PFSK-1 (cell line): Measurements from ENCODE around the gene ALS2CL.

Experiments used
- FOXP2 ChIP-seq: optimal IDR thresholded peaks from 2 replicates; pipeline ENCODE3; 2011; ENCODE audit warnings: borderline replicate concordance, control low read depth, inconsistent platforms; ENCODE audit not compliant: insufficient read depth; ENCODE audit errors: extremely low read length, extremely low read depth
- POLR2AphosphoS5 ChIP-seq: IDR thresholded peaks from 2 replicates; pipeline ENCODE4 v1.6.1; 2012; ENCODE audit warnings: low read depth, mild to moderate bottlenecking, control low read depth, low read length, moderate library complexity
- REST ChIP-seq, 2 experiments: IDR thresholded peaks; 2 replicates each; pipeline versions ENCODE4 v1.6.1 to v1.8.0; 2011 to 2012; ENCODE audit warnings: low read depth in 2 of 2, low read length in 2 of 2, control low read depth in 1 of 2, inconsistent platforms in 1 of 2, mild to moderate bottlenecking in 1 of 2, moderate library complexity in 1 of 2; ENCODE audit not compliant: insufficient read depth in 1 of 2
- SIN3A ChIP-seq: IDR thresholded peaks from 2 replicates; pipeline ENCODE4 v1.6.1; 2012; ENCODE audit warnings: mild to moderate bottlenecking, low read length, moderate library complexity, borderline replicate concordance; ENCODE audit not compliant: insufficient read depth
- TAF1 ChIP-seq: IDR thresholded peaks from 2 replicates; pipeline ENCODE4 v1.6.1; 2012; ENCODE audit warnings: low read length, control low read depth, borderline replicate concordance; ENCODE audit not compliant: insufficient read depth

Gene ALS2CL

GRCh38 chr3:46695962-46696894, 2.7 kb upstream of the ALS2CL start:
- TF ChIP-seq SIN3A (no peak), FOXP2 (no peak), TAF1 (no peak), REST (IDR thresholded peaks at IDR 0.05; ENCODE audit: insufficient read depth in 1 of 2, low read depth in 2 of 2, low read length in 2 of 2) (no peak), POLR2AphosphoS5 (no peak)

- TF ChIP-seq TAF1 (no peak), POLR2AphosphoS5 (no peak), SIN3A (no peak), REST (IDR thresholded peaks at IDR 0.05; ENCODE audit: insufficient read depth in 1 of 2, low read depth in 2 of 2, low read length in 2 of 2) (no peak)
Measured at GRCh38 chr3:46695177-46695961, 1.9 kb upstream of the ALS2CL start.

- TF ChIP-seq SIN3A (no peak), REST (IDR thresholded peaks at IDR 0.05; ENCODE audit: insufficient read depth in 1 of 2, low read depth in 2 of 2, low read length in 2 of 2) (no peak), TAF1 (no peak), POLR2AphosphoS5 (no peak), FOXP2 (no peak)
Measured at GRCh38 chr3:46694520-46694919, 1.0 kb upstream of the ALS2CL start.

- TF ChIP-seq POLR2AphosphoS5: no peak
- no peak for TF ChIP-seq TAF1
- no peak for TF ChIP-seq FOXP2
Measured at GRCh38 chr3:46693892-46694226, 380 bp upstream of the ALS2CL start.

GRCh38 chr3:46692566-46692990, 901 bp downstream of the ALS2CL start:
- TF ChIP-seq POLR2AphosphoS5 (no peak), REST (IDR thresholded peaks at IDR 0.05; ENCODE audit: insufficient read depth in 1 of 2, low read depth in 2 of 2, low read length in 2 of 2) (no peak), TAF1 (no peak), FOXP2 (no peak), SIN3A (no peak)
